CD4-positive, alpha-beta T cell treated with Interleukin-1 beta for 1 hour (primary cell): Measurements from ENCODE around the gene MRPL37.

Source experiments
- DNase-seq, 2 donors: peaks; one replicate each; pipeline ENCODE4 v3.0.0-alpha.2; 2020 to 2022

MRPL37 gene

GRCh38 chr1:54266195-54266594, 66.2 kb downstream of the MRPL37 start:
- no peak for DNase-seq

- no peak for DNase-seq
Measured at GRCh38 chr1:54266908-54267307, 66.9 kb downstream of the MRPL37 start.
